Bone marrow (tissue), 2 donors: ENCODE data around the gene TRMT112.
"Not testable (repeated sequence)": the region's sequence is repeated elsewhere in the genome, so short reads cannot be mapped to it uniquely, and the experiment has no call there.

Experiments
- DNase-seq, 2 donors: peaks; one replicate each; lab custom pipeline; 2025; lab: John Stamatoyannopoulos, UW

Gene TRMT112

GRCh38 chr11:64312947-64313346 lies 4.4 kb downstream of the TRMT112 start:
- DNase-seq: no peak

- DNase-seq: not testable (repeated sequence)
These were observed 9.6 kb downstream of the TRMT112 start for GRCh38 chr11:64307795-64308194.

- DNase-seq: no peak
These were observed 10.3 kb downstream of the TRMT112 start for GRCh38 chr11:64306876-64307622.

- no peak for DNase-seq
These were observed 10.8 kb downstream of the TRMT112 start for GRCh38 chr11:64306563-64306875.

DNA sequence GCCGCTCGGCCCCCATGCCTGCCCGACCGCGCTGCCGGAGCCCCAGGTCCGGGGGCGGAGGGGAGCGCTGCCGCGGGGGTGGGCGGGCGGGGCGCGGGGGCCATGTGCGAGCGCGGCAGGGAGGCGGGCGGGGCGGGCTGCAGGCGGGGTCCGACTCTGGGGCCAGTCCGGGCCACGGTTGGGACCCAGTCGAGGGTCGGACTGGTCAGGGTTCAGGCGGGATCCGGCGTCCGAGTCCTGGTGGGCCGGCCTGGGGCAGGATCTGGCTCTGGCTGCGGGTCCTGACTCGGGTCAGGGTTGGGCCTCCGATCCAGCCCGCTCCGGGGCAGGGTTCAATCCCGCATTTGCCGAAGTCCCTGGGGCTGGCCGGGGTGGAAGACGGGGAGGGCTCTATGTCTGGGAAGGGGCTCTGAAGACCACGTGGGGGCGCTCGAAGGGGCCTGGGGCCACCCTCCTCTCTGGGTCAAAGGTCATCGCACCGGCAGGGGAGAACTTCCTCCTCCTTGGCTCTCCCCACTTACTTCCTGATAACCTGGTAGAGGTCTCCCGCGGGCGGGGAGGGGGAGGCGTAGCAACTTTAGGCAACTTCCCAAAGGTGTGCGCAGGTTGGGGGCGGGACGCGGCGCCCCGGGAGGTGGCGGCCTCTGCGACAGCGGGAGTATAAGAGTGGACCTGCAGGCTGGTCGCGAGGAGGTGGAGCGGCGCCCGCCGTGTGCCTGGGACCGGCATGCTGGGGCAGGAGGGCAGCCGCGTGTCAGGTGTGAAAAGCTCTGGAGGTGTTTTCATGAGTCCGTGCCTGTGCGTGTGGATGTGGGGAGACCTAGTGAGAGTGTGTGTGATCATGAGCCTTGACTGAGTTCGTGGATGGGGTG lies 11.4 kb downstream of the TRMT112 start:
- DNase-seq: peak; percentile 65 to 75

DNA sequence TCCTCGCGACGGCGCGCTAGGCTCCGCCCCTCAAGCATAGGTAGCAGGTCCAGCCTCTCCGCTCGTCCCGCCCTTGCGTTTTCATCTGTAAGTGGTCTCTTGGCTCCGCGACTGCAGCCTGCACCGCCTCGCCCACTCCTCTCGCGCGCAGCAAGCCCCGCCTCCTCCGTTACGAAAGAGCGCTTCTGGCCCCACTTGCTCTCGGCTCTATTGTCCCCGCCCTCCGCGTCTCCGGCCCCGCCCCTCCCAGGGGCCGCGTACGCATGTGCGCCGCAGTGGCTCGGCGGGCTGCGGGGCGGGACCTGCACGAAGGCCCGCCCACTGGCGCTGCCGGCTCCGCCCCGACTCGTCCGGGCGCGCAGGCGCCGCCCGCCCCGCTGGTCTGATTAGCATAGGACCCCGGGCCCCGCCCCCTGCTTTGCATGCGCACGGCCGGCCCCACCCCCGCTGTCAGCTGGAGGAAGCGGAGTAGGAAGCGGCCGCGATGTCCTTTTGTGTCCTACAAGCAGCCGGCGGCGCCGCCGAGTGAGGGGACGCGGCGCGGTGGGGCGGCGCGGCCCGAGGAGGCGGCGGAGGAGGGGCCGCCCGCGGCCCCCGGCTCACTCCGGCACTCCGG lies 12.2 kb downstream of the TRMT112 start, which contains the start of gene ESRRA:
Gene ESRRA (plus strand): TSS at position 450 of the 616 bp plus-strand sequence. CDS start 1,656 bp downstream, outside the sequence.
- DNase-seq: peak; percentile 96 to 97

- DNase-seq: peak; percentile 86
These were observed 12.9 kb downstream of the TRMT112 start for GRCh38 chr11:64304316-64305072.

GRCh38 chr11:64304032-64304315 lies 13.4 kb downstream of the TRMT112 start:
- no peak for DNase-seq

DNA sequence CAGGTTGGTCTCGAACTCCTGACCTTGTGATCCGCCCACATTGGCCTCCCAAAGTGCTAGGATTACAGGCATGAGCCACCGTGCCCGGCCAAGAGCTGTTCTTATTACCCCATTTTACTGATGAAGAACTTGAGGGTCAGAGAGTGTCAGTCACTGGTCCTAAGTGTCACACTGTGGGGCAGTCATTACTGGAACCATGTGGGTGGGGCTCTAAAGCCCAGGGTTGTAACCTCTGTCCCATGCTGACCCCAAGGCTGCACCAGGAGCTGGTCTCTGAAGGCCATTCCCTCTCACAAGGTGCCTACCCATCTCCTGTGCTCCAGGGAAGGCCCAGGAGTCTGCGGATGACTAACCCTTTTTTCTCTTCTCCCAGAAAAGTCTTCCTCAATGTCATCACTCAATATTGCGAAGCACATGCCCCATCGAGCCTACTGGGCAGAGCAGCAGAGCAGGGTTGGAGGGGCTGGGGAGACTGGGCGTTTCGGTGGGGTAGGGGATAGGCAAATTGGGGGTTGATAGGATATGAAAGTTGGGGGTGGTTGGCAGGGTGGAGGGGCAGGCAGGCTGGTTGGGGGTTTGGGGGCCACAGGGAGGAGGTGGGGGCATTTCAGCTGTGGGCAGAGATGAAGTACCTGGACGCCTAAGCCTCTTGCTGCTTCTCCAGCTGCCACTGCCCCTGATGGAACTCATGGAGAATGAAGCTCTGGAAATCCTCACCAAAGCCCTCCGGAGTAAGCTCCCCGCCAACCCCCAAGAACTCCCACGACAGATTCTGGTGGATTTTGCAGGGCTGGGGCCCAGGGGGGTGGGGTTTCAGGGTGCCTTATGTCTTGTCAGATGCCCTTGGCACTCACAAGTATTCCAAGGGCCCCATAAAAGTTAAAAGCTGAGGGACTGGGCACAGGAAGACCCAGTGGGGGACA lies 14.0 kb downstream of the TRMT112 start:
- no peak for DNase-seq

DNA sequence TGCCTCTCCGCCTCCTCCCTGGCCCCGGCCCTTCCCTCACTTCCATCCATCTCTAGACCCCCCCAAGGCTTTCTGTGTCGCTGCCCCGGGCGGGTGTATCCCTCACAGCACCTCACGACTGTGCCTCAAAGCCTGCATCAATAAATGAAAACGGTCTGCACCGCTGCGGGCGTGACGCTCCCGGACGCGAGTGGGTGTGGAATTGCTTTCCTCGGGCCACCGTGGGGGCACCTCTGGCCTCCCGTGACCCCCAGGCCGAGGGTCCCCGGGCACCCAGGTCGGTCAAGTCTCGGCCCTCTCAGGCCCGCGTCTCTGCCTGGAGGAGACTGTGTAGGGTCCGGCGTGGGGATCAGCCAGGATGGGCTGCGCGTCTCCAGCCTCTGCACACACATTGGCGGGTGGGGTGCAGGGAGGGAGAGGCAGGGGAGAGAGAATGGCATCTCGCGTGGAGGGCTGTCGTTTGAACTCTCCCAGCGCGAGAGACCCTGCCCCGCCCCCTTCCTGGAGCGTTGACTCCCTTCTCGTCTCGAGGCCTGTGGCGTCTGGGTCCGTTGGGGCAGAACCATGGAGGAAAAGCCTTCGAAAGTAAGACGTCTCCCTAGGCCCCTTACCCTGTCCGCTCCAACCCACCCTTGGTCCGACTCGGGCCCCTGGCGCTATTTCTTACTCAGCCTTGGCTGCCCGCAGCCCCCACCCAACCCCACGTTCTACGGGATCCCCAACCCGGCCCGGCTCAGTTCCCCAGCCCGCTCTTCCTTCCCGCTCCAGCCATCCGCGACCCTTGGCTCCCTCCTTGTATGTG lies 17.3 kb downstream of the TRMT112 start, which contains the start of gene CATSPERZ:
Gene CATSPERZ (plus strand): TSS at position 512 of the 802 bp plus-strand sequence. CDS start 53 bp downstream, at position 565.
- DNase-seq: no peak

DNA sequence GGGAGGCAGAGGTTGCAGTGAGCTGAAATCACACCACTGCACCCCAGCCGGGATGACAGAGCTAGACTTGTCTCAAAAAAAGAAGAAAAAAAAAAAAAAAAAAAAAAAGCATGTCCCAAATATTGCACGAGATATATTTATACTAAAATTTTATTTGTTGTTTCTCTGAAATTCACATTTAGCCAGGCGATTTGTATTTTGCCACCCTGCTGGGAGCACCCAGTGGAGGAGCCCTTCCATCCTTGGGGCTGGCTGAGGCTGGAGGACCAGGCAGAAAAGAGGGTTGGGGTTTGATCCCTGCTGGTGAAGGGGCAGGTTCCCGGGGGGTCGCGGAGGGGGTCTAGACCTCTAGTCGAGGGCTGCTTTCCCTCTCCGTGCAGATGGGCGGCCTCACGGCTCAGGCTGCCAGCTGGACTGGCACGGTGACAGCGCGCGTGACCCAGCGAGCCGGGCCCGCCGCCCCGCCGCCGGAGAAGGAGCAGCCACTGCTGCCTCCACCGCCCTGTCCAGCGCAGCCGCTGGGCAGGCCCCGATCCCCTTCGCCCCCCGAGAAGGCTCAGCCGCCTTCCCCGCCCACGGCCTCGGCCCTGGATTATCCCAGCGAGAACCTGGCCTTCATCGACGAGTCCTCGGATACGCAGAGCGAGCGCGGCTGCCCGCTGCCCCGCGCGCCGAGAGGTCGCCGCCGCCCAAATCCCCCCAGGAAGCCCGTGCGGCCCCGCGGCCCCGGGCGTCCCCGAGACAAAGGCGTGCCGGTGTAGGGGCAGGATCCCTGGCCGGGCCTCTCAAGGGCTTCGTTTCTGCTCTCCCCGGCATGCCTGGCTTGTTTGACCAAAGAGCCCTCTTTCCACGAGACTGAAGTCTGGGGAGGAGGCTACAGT lies 18.2 kb downstream of the TRMT112 start:
- DNase-seq: no peak

GRCh38 chr11:64297699-64298358 lies 19.5 kb downstream of the TRMT112 start:
- DNase-seq: no peak

DNA sequence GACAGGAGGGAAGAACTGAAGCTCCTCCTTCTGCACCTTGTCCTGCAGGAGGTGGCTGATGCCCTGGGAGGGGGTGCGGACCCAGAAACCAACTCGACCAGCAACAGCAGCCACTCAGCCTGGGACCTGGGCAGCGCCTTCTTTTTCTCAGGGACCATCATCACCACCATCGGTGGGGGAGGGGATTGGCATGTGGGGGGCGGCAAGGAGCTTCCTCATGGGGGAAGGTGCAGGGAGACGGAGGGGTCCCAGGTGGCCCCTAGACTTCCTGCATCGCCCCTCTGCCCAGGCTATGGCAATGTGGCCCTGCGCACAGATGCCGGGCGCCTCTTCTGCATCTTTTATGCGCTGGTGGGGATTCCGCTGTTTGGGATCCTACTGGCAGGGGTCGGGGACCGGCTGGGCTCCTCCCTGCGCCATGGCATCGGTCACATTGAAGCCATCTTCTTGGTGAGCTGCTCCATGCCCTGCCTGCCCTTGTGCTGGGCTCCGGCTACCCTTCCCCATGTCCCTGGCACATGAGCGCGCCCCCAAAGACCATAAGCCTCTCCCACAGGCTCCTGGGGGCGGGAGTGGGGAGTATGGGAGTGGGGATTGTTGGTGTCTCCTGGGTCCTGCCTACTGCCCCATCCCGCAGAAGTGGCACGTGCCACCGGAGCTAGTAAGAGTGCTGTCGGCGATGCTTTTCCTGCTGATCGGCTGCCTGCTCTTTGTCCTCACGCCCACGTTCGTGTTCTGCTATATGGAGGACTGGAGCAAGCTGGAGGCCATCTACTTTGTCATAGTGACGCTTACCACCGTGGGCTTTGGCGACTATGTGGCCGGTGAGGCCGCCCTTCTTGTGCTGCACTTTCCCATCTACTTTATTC lies 20.3 kb downstream of the TRMT112 start:
- no peak for DNase-seq

DNA sequence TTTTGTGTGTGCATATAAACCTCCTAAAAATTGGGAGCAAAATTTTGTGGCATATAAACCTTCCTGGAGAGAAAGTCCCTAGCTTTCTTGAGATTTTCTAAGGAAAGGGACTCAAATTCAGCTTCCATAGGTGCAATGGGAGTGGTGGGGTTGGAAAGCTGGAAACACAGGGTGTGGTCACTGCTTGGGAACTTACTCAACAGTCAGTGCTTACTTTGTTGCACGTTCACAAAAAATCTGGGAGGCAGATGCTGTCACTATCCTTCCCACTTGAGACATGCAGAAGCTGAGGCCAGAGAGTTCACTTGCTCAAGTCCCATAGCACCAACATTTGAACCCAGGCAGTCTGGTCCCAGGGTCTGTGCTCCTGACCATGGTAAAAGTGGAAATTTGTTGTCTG lies 21.1 kb downstream of the TRMT112 start:
- DNase-seq: no peak

GRCh38 chr11:64295760-64296159 lies 21.6 kb downstream of the TRMT112 start:
- no peak for DNase-seq

GRCh38 chr11:64294774-64295173 lies 22.6 kb downstream of the TRMT112 start:
- DNase-seq: no peak

GRCh38 chr11:64292460-64293254 lies 24.7 kb downstream of the TRMT112 start:
- no peak for DNase-seq
